Activated naive CD4-positive, alpha-beta T cell treated with anti-CD3 and anti-CD28 coated beads, Interleukin-2, amount 50 U/mL, for 72 hours (primary cell): ENCODE results near the gene SF3A2. TPM values are rescaled to one million over a fixed set of nuclear protein-coding genes. Genes with fewer than 3 reads are reported as not detected.
A peak's percentile ranks its signal among the peaks of the same experiment; 100 is the strongest.

ENCODE experiments used
- ATAC-seq, 2 donors: fragments of 150-1000 bp; cut with Tn5 transposase; 2 replicates each; pipeline ENCODE4 v1.10.0; 2021; ENCODE audit warnings: mild to moderate bottlenecking in 2 of 2, moderate library complexity in 2 of 2
- DNase-seq, 2 donors: peaks; one replicate each; pipeline ENCODE4 v3.0.0; 2021 to 2022; ENCODE audit warnings: low spot score in 2 of 2
- H3K27ac Mint-ChIP-seq, 2 donors: one replicate each; pipeline ENCODE4 v1.8.0; 2022; ENCODE audit warnings: mild to moderate bottlenecking in 2 of 2, mixed read lengths in 2 of 2
- H3K36me3 Mint-ChIP-seq, 2 donors: one replicate each; pipeline ENCODE4 v1.8.0; 2022; ENCODE audit warnings: mixed read lengths in 2 of 2
- H3K9me3 Mint-ChIP-seq, 2 donors: one replicate each; pipeline ENCODE4 v1.8.0; 2022; ENCODE audit warnings: mixed read lengths in 2 of 2
- total RNA-seq, 2 donors: library from RNA; stranded (reverse); gene quantifications; one replicate each; pipeline ENCODE4 v1.2.3, GENCODE V29; 2022

SF3A2 gene
- total RNA-seq, 2 donors from 2014 or later: 145 to 154 TPM

GRCh38 chr19:2243274-2244124 lies 6.9 kb downstream of the SF3A2 start:
- Mint-ChIP-seq H3K9me3 (no peaks in the 10 kb centered on the region), H3K27ac (peak overlapping the region; percentile 25 to 53), H3K36me3 (peaks cover 32 to 37% of the 10 kb centered on the region in 2 donors)
- DNase-seq (no peak), ATAC-seq (no peak)

- Mint-ChIP-seq H3K9me3 (no peaks in the 10 kb centered on the region), H3K36me3 (peaks cover 27 to 31% of the 10 kb centered on the region in 2 donors), H3K27ac (no peak overlapping the region)
- DNase-seq (no peak), ATAC-seq (no peak)
Observed at GRCh38 chr19:2244125-2244411, 7.4 kb downstream of the SF3A2 start.

GRCh38 chr19:2244486-2244885 lies 7.9 kb downstream of the SF3A2 start:
- Mint-ChIP-seq H3K36me3 (peaks cover 25 to 27% of the 10 kb centered on the region in 2 donors), H3K27ac (no peak overlapping the region), H3K9me3 (no peaks in the 10 kb centered on the region)
- DNase-seq: no peak
- no peak for ATAC-seq

GRCh38 chr19:2245273-2245672 lies 8.6 kb downstream of the SF3A2 start:
- Mint-ChIP-seq H3K9me3 (no peaks in the 10 kb centered on the region), H3K36me3 (peaks cover 19% of the 10 kb centered on the region in 2 donors), H3K27ac (no peak overlapping the region)
- no peak for DNase-seq
- ATAC-seq: no peak

- H3K9me3 Mint-ChIP-seq: no peaks in the 10 kb centered on the region
- no peak for DNase-seq
- H3K27ac Mint-ChIP-seq: no peak overlapping the region
- H3K36me3 Mint-ChIP-seq: peaks cover 15 to 16% of the 10 kb centered on the region in 2 donors
- ATAC-seq: no peak
Observed at GRCh38 chr19:2246014-2246620, 9.5 kb downstream of the SF3A2 start.

GRCh38 chr19:2246801-2247361 lies 10.3 kb downstream of the SF3A2 start:
- DNase-seq: no peak
- Mint-ChIP-seq H3K27ac (no peak overlapping the region), H3K9me3 (no peaks in the 10 kb centered on the region), H3K36me3 (peaks cover 15 to 16% of the 10 kb centered on the region in 2 donors)
- ATAC-seq: no peak

- Mint-ChIP-seq H3K9me3 (no peaks in the 10 kb centered on the region), H3K27ac (no peak overlapping the region), H3K36me3 (peaks cover 11 to 13% of the 10 kb centered on the region in 2 donors)
- ATAC-seq (no peak), DNase-seq (no peak)
Observed at GRCh38 chr19:2247433-2248101, 10.9 kb downstream of the SF3A2 start.

- H3K9me3 Mint-ChIP-seq: no peaks in the 10 kb centered on the region
- DNase-seq: no peak
- ATAC-seq: no peak
- no peak overlapping the region for H3K27ac Mint-ChIP-seq
- peaks cover 8 to 9% of the 10 kb centered on the region in 2 donors for H3K36me3 Mint-ChIP-seq
Observed at GRCh38 chr19:2248136-2249009, 11.7 kb downstream of the SF3A2 start.

GRCh38 chr19:2249010-2249866 lies 12.6 kb downstream of the SF3A2 start, which contains the start of gene AMH:
Gene AMH, plus strand, starts transcription at chr19:2249323. Its CDS starts 10 bp downstream, at chr19:2249333.
- ATAC-seq: no peak
- Mint-ChIP-seq H3K9me3 (no peaks in the 10 kb centered on the region), H3K27ac (peak within 1 kb of the TSS in 1 of 2 donors; percentile 65), H3K36me3 (peaks cover 5 to 9% of the 10 kb centered on the region in 2 donors)
- DNase-seq: no peak

- no peaks in the 10 kb centered on the region for H3K9me3 Mint-ChIP-seq
- ATAC-seq: peak in 1 of 2 donors; percentile 24
- peak overlapping the region in 1 of 2 donors; percentile 65 for H3K27ac Mint-ChIP-seq
- no peak for DNase-seq
- peaks cover 5 to 9% of the 10 kb centered on the region in 2 donors for H3K36me3 Mint-ChIP-seq
Observed at GRCh38 chr19:2249880-2250765, 13.5 kb downstream of the SF3A2 start.

- Mint-ChIP-seq H3K9me3 (no peaks in the 10 kb centered on the region), H3K36me3 (peaks cover 2 to 4% of the 10 kb centered on the region in 2 donors), H3K27ac (no peak overlapping the region)
- no peak for DNase-seq
- peak in 1 of 2 donors; percentile 7 for ATAC-seq
Observed at GRCh38 chr19:2250766-2251105, 14.1 kb downstream of the SF3A2 start.

- Mint-ChIP-seq H3K36me3 (no peaks in the 10 kb centered on the region), H3K9me3 (no peaks in the 10 kb centered on the region), H3K27ac (no peak overlapping the region)
- no peak for DNase-seq
- ATAC-seq: peak; percentile 10 to 11
Observed at GRCh38 chr19:2251106-2252054, 14.8 kb downstream of the SF3A2 start.

- Mint-ChIP-seq H3K36me3 (no peaks in the 10 kb centered on the region), H3K27ac (peak overlapping the region in 1 of 2 donors; percentile 29), H3K9me3 (no peaks in the 10 kb centered on the region)
- ATAC-seq (no peak), DNase-seq (no peak)
Observed at GRCh38 chr19:2252055-2252796, 15.6 kb downstream of the SF3A2 start.
